ENCODE results near the gene MCCC1.

The MCCC1 gene

GRCh38 chr3:182981038-182981380, 118.3 kb downstream of the MCCC1 start:
- DNase-seq (ENCODE audit: low read depth): no peak

DNA sequence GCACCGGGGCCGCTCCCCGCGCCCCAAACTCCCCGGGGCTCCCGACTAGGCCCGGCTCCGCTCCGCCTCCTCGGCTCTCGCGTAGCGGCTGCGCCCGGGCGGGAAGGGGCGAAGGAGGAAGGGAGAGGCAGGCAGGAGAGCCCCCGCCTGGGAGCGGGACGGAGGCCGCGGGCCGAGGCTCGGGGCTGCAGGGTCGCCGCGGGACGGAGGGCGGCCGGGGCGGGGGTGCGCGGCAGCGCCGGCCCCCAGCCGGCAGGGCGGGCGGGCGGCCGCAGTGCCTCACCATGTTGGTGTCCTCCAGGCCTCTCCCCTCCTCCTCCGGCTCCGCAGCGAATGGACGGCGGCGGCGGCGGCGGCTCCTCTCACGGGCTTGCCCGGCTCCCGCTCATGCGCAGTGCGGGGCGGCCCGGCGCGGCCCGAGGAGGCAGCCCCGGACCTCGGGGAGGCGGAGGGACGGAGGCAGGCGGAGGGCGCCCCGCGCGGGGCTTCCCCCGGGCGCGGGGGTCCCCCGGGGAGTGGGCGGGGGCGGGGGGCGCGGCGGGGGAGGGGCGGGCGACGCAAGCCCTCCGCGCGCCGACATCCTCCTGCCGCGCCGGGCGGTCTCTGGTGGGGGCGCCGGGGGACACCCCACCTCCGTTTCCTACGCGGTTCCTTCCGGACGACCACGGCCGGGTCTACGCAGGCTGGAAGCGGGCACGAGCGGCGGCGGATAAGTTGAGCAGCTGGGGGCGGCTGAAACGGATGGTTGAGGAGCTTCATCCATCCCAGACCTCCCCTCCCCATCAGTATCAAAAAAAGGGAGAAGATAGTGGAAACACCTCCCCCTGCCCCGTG, 118.9 kb downstream of the MCCC1 start, which contains the start of gene DCUN1D1:
DCUN1D1 (minus strand) TSS at position 335 of the 834 bp plus-strand sequence; CDS start at position 286, 49 bp downstream.
- DNase-seq (ENCODE audit: low read depth): peak; percentile 76

- no peak for DNase-seq (ENCODE audit: low read depth)
Observed at GRCh38 chr3:182979674-182980191, 119.6 kb downstream of the MCCC1 start.

DNA sequence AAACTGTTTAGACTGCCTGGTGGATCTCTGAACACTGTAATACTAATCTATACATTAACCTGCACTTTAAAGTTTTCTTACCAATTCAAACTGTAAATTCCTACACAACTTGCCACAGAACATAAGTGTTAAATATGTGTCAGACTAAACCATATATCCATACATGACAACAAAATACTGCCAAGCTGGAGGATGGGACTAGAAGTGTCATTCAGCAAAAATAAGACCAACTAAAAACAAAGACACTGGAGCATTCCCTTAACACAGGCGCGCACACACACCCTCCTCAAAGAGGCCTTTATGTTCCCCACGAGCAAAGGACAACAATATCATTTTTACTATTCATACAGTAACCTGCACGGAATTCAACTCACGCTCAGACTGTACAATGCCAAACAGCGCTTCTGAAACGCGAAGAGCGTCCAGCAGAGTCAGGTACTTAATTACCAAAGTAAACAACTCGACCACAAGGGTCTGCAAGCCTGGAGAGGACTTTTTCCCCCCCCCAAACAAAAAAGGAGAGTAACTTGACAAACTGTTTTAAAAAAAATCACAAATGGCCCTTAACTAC, 120.1 kb downstream of the MCCC1 start:
- no peak for DNase-seq (ENCODE audit: low read depth)

GRCh38 chr3:182978387-182978786, 120.9 kb downstream of the MCCC1 start:
- no peak for DNase-seq (ENCODE audit: low read depth)

DNA sequence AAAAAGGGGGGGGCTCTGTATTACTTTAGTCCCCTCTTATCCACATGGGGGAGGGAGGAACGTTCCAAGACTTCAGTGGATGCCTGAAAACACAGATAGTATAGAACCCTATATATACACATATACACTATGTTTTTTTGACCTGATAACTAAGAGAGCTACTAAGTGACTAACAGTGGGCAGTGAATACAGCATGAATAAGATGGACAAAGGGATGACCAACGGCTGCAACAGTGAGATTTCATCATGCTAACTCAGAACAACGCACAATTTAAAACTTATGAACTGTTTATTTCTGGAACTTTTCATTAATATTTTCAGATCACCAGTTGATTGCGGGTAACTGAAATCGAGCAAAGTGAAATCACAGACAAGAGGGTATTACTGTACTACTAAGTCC, 126.2 kb downstream of the MCCC1 start:
- DNase-seq (ENCODE audit: low read depth): no peak

DNA sequence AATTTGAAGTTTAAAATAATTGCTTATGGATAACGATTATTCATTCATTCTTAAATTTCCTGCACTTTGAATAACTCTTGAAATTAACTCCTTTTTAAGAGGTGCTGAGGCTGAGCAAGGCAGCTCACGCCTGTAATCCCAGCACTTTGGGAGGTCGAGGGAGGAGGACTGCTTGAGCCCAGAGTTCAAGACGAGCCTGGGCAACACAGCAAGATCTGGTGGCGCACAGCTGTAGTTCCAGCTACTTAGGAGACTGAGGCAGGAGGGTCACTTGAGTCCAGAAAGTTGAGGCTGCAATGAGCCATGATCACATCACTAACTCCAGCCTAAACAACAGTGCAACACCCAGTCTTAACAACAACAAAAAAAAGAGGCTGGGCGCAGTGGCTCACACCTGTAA, 126.9 kb downstream of the MCCC1 start:
- DNase-seq (ENCODE audit: low read depth): no peak

GRCh38 chr3:182971637-182972036, 127.7 kb downstream of the MCCC1 start:
- no peak for DNase-seq (ENCODE audit: low read depth)

DNA sequence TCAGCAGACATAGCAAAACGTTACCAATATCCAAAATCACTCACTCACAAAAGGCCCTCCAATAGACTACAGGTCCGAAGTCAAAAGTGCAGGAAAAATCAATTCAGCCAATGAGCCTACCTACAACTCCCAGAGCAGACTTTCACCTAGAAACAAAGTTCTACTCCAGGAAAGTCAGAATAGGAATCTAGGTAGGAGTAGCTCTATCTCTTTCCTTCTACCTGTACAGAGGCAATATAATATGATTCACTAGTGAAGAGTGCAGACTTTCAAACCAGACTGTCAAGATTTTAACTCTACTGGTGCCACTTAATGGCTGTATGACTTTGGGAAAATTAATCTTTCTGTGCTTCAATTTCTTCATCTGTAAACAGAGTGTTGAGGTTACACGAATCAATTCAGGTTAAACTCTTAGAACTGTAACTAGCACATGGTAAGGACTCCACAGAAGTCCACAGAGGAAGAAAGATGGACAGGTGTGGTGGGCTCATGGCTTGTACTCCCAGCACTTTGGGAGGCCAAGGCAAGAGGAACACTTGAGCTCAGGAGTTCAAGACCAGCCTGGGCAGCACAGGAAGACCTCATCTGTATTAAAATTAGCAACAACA, 128.4 kb downstream of the MCCC1 start:
- no peak for DNase-seq (ENCODE audit: low read depth)

DNA sequence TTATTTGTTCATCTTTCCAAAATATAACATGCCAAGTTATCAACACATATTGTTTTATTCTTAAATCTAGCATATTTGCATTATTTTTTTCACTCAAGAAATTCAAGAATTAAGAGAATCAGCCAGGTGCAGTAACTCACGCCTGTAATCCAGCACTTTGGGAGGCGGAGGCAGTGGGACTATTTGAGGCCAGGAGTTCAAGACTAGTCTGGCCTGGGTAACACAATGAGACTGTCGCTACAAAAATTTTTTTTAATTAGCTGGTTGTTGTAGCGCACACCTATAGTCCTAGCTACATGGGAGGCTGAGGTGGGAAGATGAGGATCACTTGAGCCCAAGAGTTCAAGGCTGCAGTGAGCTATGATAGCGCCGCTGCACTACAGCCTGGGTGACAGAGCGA, 129.4 kb downstream of the MCCC1 start:
- DNase-seq (ENCODE audit: low read depth): no peak

DNA sequence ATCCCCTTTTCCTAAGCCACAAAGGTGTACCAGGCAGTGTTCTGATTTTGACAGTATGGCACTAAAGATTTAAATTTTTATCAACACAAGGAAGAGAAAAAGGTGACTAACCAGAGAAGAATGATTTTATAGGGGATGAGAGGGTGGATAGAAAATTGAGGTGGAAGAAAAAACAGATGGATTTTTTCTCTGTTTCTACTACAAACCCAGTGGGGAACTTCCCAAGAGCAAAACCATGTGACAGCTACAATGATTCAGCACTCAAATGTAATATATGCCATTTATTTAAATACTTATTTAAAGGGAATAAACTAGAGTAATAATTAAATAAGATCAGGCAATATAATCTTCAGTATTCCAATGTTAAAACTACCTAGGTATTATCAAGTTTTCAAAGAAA, 130.0 kb downstream of the MCCC1 start:
- no peak for DNase-seq (ENCODE audit: low read depth)

GRCh38 chr3:182967218-182968204, 131.8 kb downstream of the MCCC1 start:
- DNase-seq (ENCODE audit: low read depth): no peak

- DNase-seq (ENCODE audit: low read depth): no peak
Observed at GRCh38 chr3:182965861-182966366, 133.4 kb downstream of the MCCC1 start.
